Sigmoid colon (tissue), 7 donors: ENCODE results near the gene VPS35L. TPM values are rescaled to one million over a fixed set of nuclear protein-coding genes. Genes with fewer than 3 reads are reported as not detected.
A peak's percentile ranks its signal among the peaks of the same experiment; 100 is the strongest.

Experiments
- DNase-seq: peaks from one replicate; pipeline ENCODE4 v3.0.0-alpha.2; 2019
- H3K27ac ChIP-seq, 4 donors: fragments of 200-600 bp; sonication (generic); one replicate each; pipeline ENCODE4 v1.5.1; 2016 to 2019; ENCODE audit warnings: mild to moderate bottlenecking in 1 of 4
- H3K27me3 ChIP-seq, 3 donors: fragments of 200-600 bp; sonication (generic); one replicate each; pipeline ENCODE4 v1.5.1; 2019; ENCODE audit warnings: mild to moderate bottlenecking in 1 of 3
- H3K36me3 ChIP-seq, 4 donors: fragments of 200-600 bp; sonication (generic); one replicate each; pipeline ENCODE4 v1.5.1; 2016 to 2019
- H3K4me1 ChIP-seq, 4 donors: fragments of 200-600 bp; sonication (generic); one replicate each; pipeline ENCODE4 v1.5.1; 2017 to 2019
- H3K4me3 ChIP-seq, 4 donors: fragments of 200-600 bp; sonication (generic); one replicate each; pipeline ENCODE4 v1.5.1; 2017 to 2019; ENCODE audit warnings: mild to moderate bottlenecking in 2 of 4, moderate library complexity in 1 of 4
- H3K9me3 ChIP-seq, 4 donors: fragments of 200-600 bp in 3 of 4; sonication (generic) in 3 of 4; one replicate each; pipeline versions ENCODE4 v1.5.1 to v1.6.1; 2013 to 2019
- CTCF ChIP-seq, 4 experiments: fragments of 450-650 bp in 3 of 4; fragments of 200-600 bp in 1 of 4; IDR thresholded peaks; one replicate each; pipeline ENCODE4 v1.5.1; 2016 to 2019; ENCODE audit warnings: antibody characterized with exemption in 4 of 4, mild to moderate bottlenecking in 3 of 4, moderate library complexity in 2 of 4
- EP300 ChIP-seq, 4 donors: sonication (generic); formaldehyde crosslinking; IDR thresholded peaks; one replicate each; pipeline ENCODE4 v1.6.1; 2017; ENCODE audit warnings: antibody characterized with exemption in 4 of 4
- POLR2A ChIP-seq, 2 donors: fragments of 450-650 bp; IDR thresholded peaks; one replicate each; pipeline ENCODE4 v1.6.1; 2016; ENCODE audit warnings: antibody characterized with exemption in 2 of 2, mild to moderate bottlenecking in 2 of 2, moderate library complexity in 2 of 2
- POLR2AphosphoS5 ChIP-seq, 4 donors: sonication (generic); formaldehyde crosslinking; IDR thresholded peaks; one replicate each; pipeline ENCODE4 v1.6.1; 2017; ENCODE audit warnings: antibody characterized with exemption in 4 of 4
- WGBS, 2 donors: extraction: QIAGEN DNeasy Blood & Tissue Kit; methylation state at CpG; one replicate each; pipeline ENCODE4 v1.1.7; 2013; 5-methylcytosine and 5-hydroxymethylcytosine counted together
- intact Hi-C: fragments of 100-400 bp; cut with DNase I; formaldehyde crosslinking; loops from one replicate; pipeline ENCODE4 v1.15.1; 2023
- polyA plus RNA-seq, 3 donors: library from polyadenylated mRNA; stranded (reverse); fragments of 200-250 nt; gene quantifications; one replicate each; pipeline ENCODE4 v1.2.3, GENCODE V29; 2013
- total RNA-seq, 4 donors: library from RNA; depleted of rRNA; stranded (reverse); fragments of >200 nt; gene quantifications; one replicate each; pipeline ENCODE4 v1.1.0, GENCODE V29; 2016
- donor health status: healthy with polysubstance abuse.
- donor health status: Bipolar disorder and iron deficiency.
- donor health status: healthy.

The VPS35L gene
- total and polyA plus RNA-seq, 7 donors = 21.6 to 53.7 (median 41.8) TPM

- TF ChIP-seq POLR2AphosphoS5 (IDR thresholded peaks at IDR 0.05) (no peak), POLR2A (IDR thresholded peaks at IDR 0.05) (no peak), CTCF (IDR thresholded peaks at IDR 0.05) (no peak), EP300 (IDR thresholded peaks at IDR 0.05) (no peak)
- peaks cover 2 to 71% (median 22%) of the 10 kb centered on the region in 4 donors for H3K36me3 ChIP-seq
- no peak for DNase-seq
- H3K9me3 ChIP-seq = no peaks in the 10 kb centered on the region
- H3K4me1 ChIP-seq = peaks cover 0 to 26% (median 17%) of the 10 kb centered on the region in 4 donors
- peak overlapping the region in 1 of 4 donors; percentile 54 for H3K27ac ChIP-seq
- no peak overlapping the region for H3K4me3 ChIP-seq
- intact Hi-C loops = no loop called here
- 61 to 73% methylated on average over 8 of the region's 8 CpGs for WGBS, 2 donors
- H3K27me3 ChIP-seq = no peaks in the 10 kb centered on the region
Measured at GRCh38 chr16:19697756-19698318, 142.3 kb downstream of the VPS35L start.

GRCh38 chr16:19698480-19699465 is 143.3 kb downstream of the VPS35L start:
- TF ChIP-seq POLR2AphosphoS5 (IDR thresholded peaks at IDR 0.05) = no peak
- WGBS, 2 donors = 89 to 92% methylated on average over 19 of the region's 19 CpGs
- intact Hi-C loops = no loop called here
- H3K9me3 ChIP-seq = no peaks in the 10 kb centered on the region
- H3K4me3 ChIP-seq = no peak overlapping the region
- H3K27ac ChIP-seq = peak overlapping the region in 1 of 4 donors; percentile 54
- H3K4me1 ChIP-seq = peaks cover 0 to 26% (median 17%) of the 10 kb centered on the region in 4 donors
- no peak for DNase-seq
- peaks cover 11 to 74% (median 27%) of the 10 kb centered on the region in 4 donors for H3K36me3 ChIP-seq
- no peaks in the 10 kb centered on the region for H3K27me3 ChIP-seq

- H3K9me3 ChIP-seq = no peaks in the 10 kb centered on the region
- no peaks in the 10 kb centered on the region for H3K27me3 ChIP-seq
- TF ChIP-seq EP300 (IDR thresholded peaks at IDR 0.05) (no peak), POLR2AphosphoS5 (IDR thresholded peaks at IDR 0.05) (no peak), POLR2A (IDR thresholded peaks at IDR 0.05) (no peak), CTCF (IDR thresholded peaks at IDR 0.05) (no peak)
- H3K4me1 ChIP-seq = peaks cover 0 to 28% (median 17%) of the 10 kb centered on the region in 4 donors
- peaks cover 12 to 74% (median 30%) of the 10 kb centered on the region in 4 donors for H3K36me3 ChIP-seq
- H3K27ac ChIP-seq = peak overlapping the region in 3 of 4 donors; percentile 22 to 54 (median 30)
- H3K4me3 ChIP-seq = no peak overlapping the region
- intact Hi-C loops = no loop called here
- DNase-seq = no peak
- WGBS, 2 donors = 96% methylated on average over 8 of the region's 8 CpGs
Measured at GRCh38 chr16:19699472-19699871, 144.0 kb downstream of the VPS35L start.

GRCh38 chr16:19700319-19700781 is 144.8 kb downstream of the VPS35L start:
- H3K4me3 ChIP-seq = no peak overlapping the region
- H3K4me1 ChIP-seq = peaks cover 0 to 31% (median 17%) of the 10 kb centered on the region in 4 donors
- 15 to 61% methylated on average over 6 of the region's 6 CpGs for WGBS, 2 donors
- H3K36me3 ChIP-seq = peaks cover 12 to 81% (median 38%) of the 10 kb centered on the region in 4 donors
- H3K9me3 ChIP-seq = no peaks in the 10 kb centered on the region
- no peak for TF ChIP-seq POLR2AphosphoS5 (IDR thresholded peaks at IDR 0.05)
- TF ChIP-seq CTCF (IDR thresholded peaks at IDR 0.05) = no peak
- no peak for TF ChIP-seq POLR2A (IDR thresholded peaks at IDR 0.05)
- no peak for TF ChIP-seq EP300 (IDR thresholded peaks at IDR 0.05)
- intact Hi-C loops = no loop called here
- no peaks in the 10 kb centered on the region for H3K27me3 ChIP-seq
- DNase-seq = no peak
- peak overlapping the region; percentile 22 to 54 (median 26) for H3K27ac ChIP-seq

- TF ChIP-seq POLR2AphosphoS5 (IDR thresholded peaks at IDR 0.05) (no peak), EP300 (IDR thresholded peaks at IDR 0.05) (no peak), CTCF (IDR thresholded peaks at IDR 0.05) (no peak), POLR2A (IDR thresholded peaks at IDR 0.05) (no peak)
- 74 to 86% methylated on average over 3 of the region's 3 CpGs for WGBS, 2 donors
- no peak for DNase-seq
- intact Hi-C loops = no loop called here
- H3K4me3 ChIP-seq = no peak overlapping the region
- peaks cover 12 to 89% (median 40%) of the 10 kb centered on the region in 4 donors for H3K36me3 ChIP-seq
- H3K9me3 ChIP-seq = no peaks in the 10 kb centered on the region
- peaks cover 0 to 27% (median 14%) of the 10 kb centered on the region in 4 donors for H3K4me1 ChIP-seq
- peak overlapping the region in 3 of 4 donors; percentile 22 to 54 (median 30) for H3K27ac ChIP-seq
- no peaks in the 10 kb centered on the region for H3K27me3 ChIP-seq
Measured at GRCh38 chr16:19701091-19701490, 145.6 kb downstream of the VPS35L start.
